Heart right ventricle (tissue), 16 donors: ENCODE data around the gene LINC01488. TPM values are rescaled to one million over a fixed set of nuclear protein-coding genes. Genes with fewer than 3 reads are reported as not detected.

Source experiments
- ATAC-seq, 8 donors: fragments of 200-7000 bp; cut with Tn5 transposase; one replicate each; pipeline ENCODE4 v1.9.1; 2020; ENCODE audit warnings: mild to moderate bottlenecking in 8 of 8, moderate library complexity in 8 of 8, moderate number of reproducible peaks in 1 of 8
- DNase-seq, 2 donors: peaks; one replicate each; pipeline ENCODE4 v3.0.0-alpha.2; 2020
- H3K27ac ChIP-seq, 10 donors: fragments of 200-600 bp; sonication (generic) in 2 of 10; one replicate each; pipeline versions ENCODE4 v1.5.0 to v1.8.0; 2020 to 2022; ENCODE audit warnings: mild to moderate bottlenecking in 3 of 10
- H3K27me3 ChIP-seq, 7 donors: fragments of 200-600 bp; one replicate each; pipeline ENCODE4 v1.8.0; 2021 to 2022; ENCODE audit warnings: mild to moderate bottlenecking in 2 of 7
- H3K36me3 ChIP-seq, 9 donors: fragments of 200-600 bp; sonication (generic) in 1 of 9; one replicate each; pipeline versions ENCODE4 v1.5.0 to v1.8.0; 2020 to 2022; ENCODE audit warnings: mild to moderate bottlenecking in 2 of 9
- H3K4me1 ChIP-seq, 9 donors: fragments of 200-600 bp; sonication (generic) in 1 of 9; one replicate each; pipeline versions ENCODE4 v1.5.0 to v1.8.0; 2020 to 2022; ENCODE audit warnings: mild to moderate bottlenecking in 4 of 9
- H3K4me3 ChIP-seq, 10 donors: fragments of 200-600 bp; sonication (generic) in 2 of 10; one replicate each; pipeline versions ENCODE4 v1.5.0 to v1.8.0; 2020 to 2022; ENCODE audit warnings: mild to moderate bottlenecking in 7 of 10, moderate library complexity in 2 of 10
- H3K9me3 ChIP-seq, 11 donors: fragments of 200-600 bp in 10 of 11; sonication (generic) in 2 of 11; one replicate each; pipeline versions ENCODE4 v1.5.0 to v1.8.0; 2013 to 2022; ENCODE audit warnings: mild to moderate bottlenecking in 2 of 11, control low read depth in 1 of 11, moderate library complexity in 1 of 11
- CTCF ChIP-seq, 9 donors: fragments of 200-600 bp; sonication (generic) in 2 of 9; IDR thresholded peaks; one replicate each; pipeline versions ENCODE4 v1.5.0 to v1.8.0; 2021 to 2022; ENCODE audit warnings: antibody characterized with exemption in 9 of 9, mild to moderate bottlenecking in 5 of 9, moderate library complexity in 1 of 9
- WGBS, 2 donors: extraction: QIAGEN DNeasy Blood & Tissue Kit; methylation state at CpG; one replicate each; pipeline ENCODE4 v1.1.7; 2013; ENCODE audit warnings: inconsistent platforms in 1 of 2; 5-methylcytosine and 5-hydroxymethylcytosine counted together
- intact Hi-C, 10 donors: fragments of 100-400 bp; cut with DNase I; formaldehyde crosslinking; loops; one replicate each; pipeline versions ENCODE4 v1.11.1 to v1.14.2; 2022
- polyA plus RNA-seq, 2 donors: library from polyadenylated mRNA; stranded (reverse); fragments of 200-250 nt; gene quantifications; one replicate each; pipeline ENCODE4 v1.2.3, GENCODE V29; 2013
- total RNA-seq, 10 donors: library from RNA; stranded (reverse); fragmentation: NEBNext Ultra II Directional in 3 of 10; extraction: Animal tissue kit (Norgen Biotek cat#: 25700) in 3 of 10; gene quantifications; one replicate each; pipeline versions ENCODE4 v1.2.1 to v1.2.4, GENCODE V29; 2021 to 2023
- donor health status: Arrhythmogenic right ventricular cardiomyopathy.
- donor health status: ischemic (EF 13 %, LVEDD 7.1; RV severe dilation, severe dysfunction).
- donor health status: healthy with polysubstance abuse.
- donor health status: DM: no; HTN: yes; CAD: no.
- donor health status: DM: no; HTN: no; CAD: no.
- donor health status: ischemic (EF 25% LVEDD 6.9; RV normal size, moderate dysfunction).
- donor health status: ischemic (EF 25% LVEDD 5.7; RV mildly dilated, moderate dysfunction).
- donor health status: healthy.
- donor health status: DM: yes; HTN: yes; CAD: no.
- donor health status: Ischemic cardiomyopathy.
- donor health status: ischemic (EF 35%, LVEDD 5.7; RV mildly dilated, moderate dysfunction).
- donor health status: nonischemic (EF 11% LVEDD 7.7; RV severe dilation, severe dysfunction).
- donor health status: DM: yes; HTN: yes; CAD: no.
- donor health status: PGD.
- donor health status: ischemic (EF 29% LVEDD 5.4; RV normal size, mild dysfunction).
- donor health status: nonischemic (EF 23%, LVEDD 6.1; RV moderate dilation, normal function).

LINC01488 gene
- total and polyA plus RNA-seq, 12 donors: 0.03 to 0.59 (median 0.15) TPM; not detected in 4

DNA sequence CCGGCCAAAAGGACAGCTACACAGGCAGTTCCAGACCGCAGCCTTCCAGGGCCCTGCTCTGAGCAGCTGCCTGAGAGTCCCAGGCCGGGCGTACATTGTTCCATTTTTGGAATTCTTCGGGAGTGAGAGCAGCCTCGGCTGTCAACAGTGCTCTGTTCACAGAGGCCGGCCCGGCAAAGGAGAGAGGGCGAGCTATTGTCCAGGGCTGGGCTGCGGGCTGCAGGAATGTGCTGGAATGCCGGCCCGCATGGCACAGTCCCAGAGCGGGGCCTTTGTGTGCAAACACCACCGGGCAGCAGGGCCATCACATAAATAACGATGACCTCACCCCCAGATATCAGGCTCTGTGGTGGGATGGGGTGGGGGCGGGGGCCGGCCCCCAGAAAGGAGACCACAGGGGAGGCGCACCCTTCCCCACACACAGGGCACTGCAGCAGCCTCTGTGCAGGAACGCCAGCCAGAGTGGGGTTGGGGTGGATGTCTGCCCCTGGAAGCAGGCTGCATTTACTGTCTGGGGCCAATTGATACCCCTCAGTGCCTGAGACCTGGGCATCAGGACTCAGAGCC, 15.8 kb downstream of the LINC01488 start:
- Histone ChIP-seq H3K27me3 (no peaks in the 10 kb centered on the region), H3K4me3 (no peak overlapping the region), H3K4me1 (peaks cover 16 to 55% (median 35%) of the 10 kb centered on the region in 9 donors), H3K27ac (peak overlapping the region; percentile 63 to 92 (median 90)), H3K36me3 (no peaks in the 10 kb centered on the region), H3K9me3 (no peaks in the 10 kb centered on the region)
- TF ChIP-seq CTCF (IDR thresholded peaks at IDR 0.05): no peak
- ATAC-seq (peak; percentile 94 to 97 (median 95)), DNase-seq (peak; percentile 84 to 88)
- intact Hi-C loops: loop anchor here in 4 of 10 donors (1.0 to 10.0 kb wide), 5 partner anchors 48 to 141 kb away; no protein-coding TSS in a partner anchor
- WGBS, 2 donors: 5 to 11% methylated on average over 19 of the region's 19 CpGs

DNA sequence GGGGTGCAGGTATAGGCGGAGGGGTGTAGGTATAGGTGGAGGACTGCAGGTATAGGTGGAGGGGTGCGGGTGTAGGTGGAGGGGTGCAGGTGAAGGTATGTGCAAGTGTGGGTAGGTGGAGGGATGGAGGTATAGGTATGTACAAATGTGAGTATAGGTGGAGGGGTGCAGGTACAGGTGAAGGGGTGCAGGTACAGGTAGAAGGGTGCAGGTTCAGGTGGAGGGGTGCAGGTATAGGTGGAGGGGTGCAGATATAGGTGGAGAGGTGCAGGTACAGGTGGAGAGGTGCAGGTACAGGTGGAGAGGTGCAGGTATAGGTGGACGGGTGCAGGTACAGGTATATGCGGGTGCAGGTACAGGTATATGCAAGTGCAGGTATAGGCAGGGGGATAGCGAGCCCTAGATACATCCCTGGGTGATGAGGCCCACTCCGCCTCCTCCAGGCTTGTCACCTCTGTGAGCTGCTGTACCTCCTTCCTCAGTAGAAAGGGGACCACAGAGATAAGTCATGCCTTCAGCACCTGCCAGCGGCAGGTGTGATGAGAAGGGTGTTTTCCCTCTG, 17.2 kb downstream of the LINC01488 start:
- no peak for TF ChIP-seq CTCF (IDR thresholded peaks at IDR 0.05)
- intact Hi-C loops: loop anchor here in 3 of 10 donors (5.0 to 10.0 kb wide), 3 partner anchors 56 to 139 kb away; no protein-coding TSS in a partner anchor

GRCh38 chr11:69499186-69499917, 17.9 kb downstream of the LINC01488 start:
- H3K9me3 ChIP-seq: no peaks in the 10 kb centered on the region
- DNase-seq (no peak), ATAC-seq (no peak)
- no peak overlapping the region for H3K27ac ChIP-seq
- no peaks in the 10 kb centered on the region for H3K36me3 ChIP-seq
- intact Hi-C loops: loop anchor here in 3 of 10 donors (5.0 to 10.0 kb wide), 3 partner anchors 57 to 138 kb away; no protein-coding TSS in a partner anchor
- H3K27me3 ChIP-seq: no peaks in the 10 kb centered on the region
- H3K4me3 ChIP-seq: no peak overlapping the region
- no peak for TF ChIP-seq CTCF (IDR thresholded peaks at IDR 0.05)
- 66 to 67% methylated on average over 13 of the region's 13 CpGs for WGBS, 2 donors
- peaks cover 16 to 55% (median 34%) of the 10 kb centered on the region in 9 donors for H3K4me1 ChIP-seq

More for the DNA sequence above, 17.2 kb downstream of the LINC01488 start:
- DNase-seq (no peak), ATAC-seq (no peak)
- no peak overlapping the region for H3K27ac ChIP-seq
- H3K9me3 ChIP-seq: no peaks in the 10 kb centered on the region
- H3K36me3 ChIP-seq: no peaks in the 10 kb centered on the region
- H3K4me3 ChIP-seq: no peak overlapping the region
- H3K27me3 ChIP-seq: no peaks in the 10 kb centered on the region
- H3K4me1 ChIP-seq: peaks cover 16 to 59% (median 35%) of the 10 kb centered on the region in 9 donors
- WGBS, 2 donors: 90 to 92% methylated on average over 7 of the region's 7 CpGs

DNA sequence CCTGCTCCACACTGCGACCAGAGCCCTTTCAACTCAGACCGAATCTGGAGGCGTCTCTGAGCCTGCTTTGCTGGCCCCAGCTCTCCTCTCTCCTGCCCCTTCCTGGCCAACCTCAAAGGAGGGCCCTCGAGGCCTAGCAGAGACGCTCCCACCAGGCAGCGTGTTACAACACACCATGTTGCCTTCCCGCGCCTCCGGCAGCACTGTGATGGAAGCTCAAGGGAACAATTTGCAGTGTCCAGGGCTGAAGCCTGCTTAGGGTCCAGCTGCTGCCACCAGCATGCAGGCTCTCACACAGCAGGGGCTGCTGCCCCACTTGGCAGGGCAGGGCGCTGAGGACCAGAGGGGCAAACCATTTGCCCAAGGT, 18.4 kb downstream of the LINC01488 start:
- DNase-seq: no peak
- no peak overlapping the region for H3K27ac ChIP-seq
- 75% methylated on average over 10 of the region's 10 CpGs for WGBS, 2 donors
- H3K4me1 ChIP-seq: peaks cover 13 to 50% (median 28%) of the 10 kb centered on the region in 9 donors
- H3K4me3 ChIP-seq: no peak overlapping the region
- no peaks in the 10 kb centered on the region for H3K27me3 ChIP-seq
- intact Hi-C loops: loop anchor here in 3 of 10 donors (5.0 to 10.0 kb wide), 3 partner anchors 58 to 137 kb away; no protein-coding TSS in a partner anchor
- no peak for TF ChIP-seq CTCF (IDR thresholded peaks at IDR 0.05)
- no peaks in the 10 kb centered on the region for H3K36me3 ChIP-seq
- H3K9me3 ChIP-seq: no peaks in the 10 kb centered on the region
- ATAC-seq: no peak
